HCT116 (cell line): ENCODE data around the gene ANO6. TPM values are rescaled to one million over a fixed set of nuclear protein-coding genes. Genes with fewer than 3 reads are reported as not detected.

Experiments
- ATAC-seq: fragments of 200-7000 bp; cut with Tn5 transposase; 2 replicates; pipeline ENCODE4 v1.9.1; 2020; ENCODE audit warnings: mild to moderate bottlenecking, moderate library complexity
- BruUV-seq: library from RNA; stranded (reverse); fragments of 400-500 nt; replicated peaks from 2 replicates; lab custom pipeline; 2021; lab: Mats Ljungman, UMichigan
- CTCF ChIA-PET: fragments of 300-600 bp; sonication (Branson Sonifier 250); formaldehyde crosslinking; loops from one replicate; lab custom pipeline; 2021; ENCODE audit warnings: antibody characterized with exemption; lab: Charles Lee
- POLR2A ChIA-PET: fragments of 300-600, 350-600 bp; sonication (Branson Sonifier 250); formaldehyde crosslinking; loops from one replicate; lab custom pipeline; 2021; ENCODE audit warnings: antibody characterized with exemption; lab: Charles Lee
- RAD21 ChIA-PET, 2 experiments: fragments of 300-600 bp; sonication (Branson Sonifier 250); formaldehyde crosslinking; loops; one replicate each; lab custom pipeline; 2023; ENCODE audit warnings: low total read pairs in 2 of 2; ENCODE audit not compliant: uncharacterized antibody in 2 of 2, unreplicated experiment in 2 of 2, low non-redundant PET in 1 of 2; lab: Charles Lee
- DNase-seq: peaks from one replicate; pipeline ENCODE4 v3.0.0-alpha.2; 2010; ENCODE audit warnings: low read depth, low spot score
- H2AFZ ChIP-seq: fragments of 200-600 bp; shearing (Covaris generic), sonication (generic); 2 replicates; pipeline ENCODE4 v1.6.1; 2017; ENCODE audit warnings: low read depth, mixed run types, mixed read lengths, antibody characterized with exemption, low read length; ENCODE audit not compliant: poor library complexity, severe bottlenecking
- H3K27ac ChIP-seq: 2 replicates; pipeline ENCODE4 v1.5.1; 2012; ENCODE audit warnings: low read depth, low read length
- H3K27me3 ChIP-seq: fragments of 200-600 bp; sonication (generic); 2 replicates; pipeline ENCODE4 v1.6.1; 2016; ENCODE audit warnings: mixed run types, low read length, mixed read lengths; ENCODE audit not compliant: insufficient read depth
- H3K36me3 ChIP-seq, 2 experiments: fragments of 200-500 bp in 1 of 2; fragments of 200-600 bp in 1 of 2; sonication (Bioruptor generic) in 1 of 2; sonication (generic) in 1 of 2; 2 replicates each; pipeline versions ENCODE4 v1.5.1 to v1.6.1; 2014 to 2016; ENCODE audit warnings: low read length in 2 of 2, inconsistent platforms in 1 of 2, mixed read lengths in 1 of 2, mixed run types in 1 of 2; ENCODE audit not compliant: insufficient read depth in 2 of 2, control insufficient read depth in 1 of 2
- H3K4me1 ChIP-seq, 2 experiments: fragments of 200-600 bp in 1 of 2; sonication (generic) in 1 of 2; 2 replicates each; pipeline versions ENCODE4 v1.5.1 to v1.6.1; 2012 to 2017; ENCODE audit warnings: low read length in 2 of 2, inconsistent platforms in 1 of 2, mild to moderate bottlenecking in 1 of 2, mixed read lengths in 1 of 2, mixed run types in 1 of 2, moderate library complexity in 1 of 2; ENCODE audit not compliant: insufficient read depth in 2 of 2, control insufficient read depth in 1 of 2
- H3K4me2 ChIP-seq: fragments of 200-600 bp; sonication (generic); 2 replicates; pipeline ENCODE4 v1.6.1; 2017; ENCODE audit warnings: mixed run types, low read length, mixed read lengths
- H3K4me3 ChIP-seq, 2 experiments: fragments of 200-600 bp in 1 of 2; sonication (generic) in 1 of 2; replicated peaks in 1 of 2; 2 replicates each; pipeline ENCODE4 v1.5.1; 2011 to 2016; ENCODE audit warnings: low read length in 2 of 2, control low read depth in 1 of 2, low read depth in 1 of 2, mild to moderate bottlenecking in 1 of 2, mixed read lengths in 1 of 2, mixed run types in 1 of 2
- H3K79me2 ChIP-seq: fragments of 200-600 bp; sonication (generic); 2 replicates; pipeline ENCODE4 v1.6.1; 2017; ENCODE audit warnings: mild to moderate bottlenecking, mixed run types, low read length, moderate library complexity, mixed read lengths; ENCODE audit not compliant: insufficient read depth
- H3K9ac ChIP-seq: fragments of 200-600 bp; sonication (generic); 2 replicates; pipeline ENCODE4 v1.6.1; 2016; ENCODE audit warnings: low read length, mixed read lengths
- H3K9me2 ChIP-seq: fragments of 200-600 bp; sonication (generic), shearing (Covaris generic); 2 replicates; pipeline ENCODE4 v1.6.1; 2017; ENCODE audit warnings: mixed run types, mild to moderate bottlenecking, moderate library complexity; ENCODE audit not compliant: insufficient read depth
- H3K9me3 ChIP-seq, 2 experiments: fragments of 200-500 bp in 1 of 2; fragments of 200-600 bp in 1 of 2; sonication (Bioruptor generic) in 1 of 2; sonication (generic) in 1 of 2; 2 replicates each; pipeline ENCODE4 v1.6.1; 2014 to 2017; ENCODE audit warnings: low read length in 2 of 2, mixed read lengths in 2 of 2, inconsistent platforms in 1 of 2, low read depth in 1 of 2, mild to moderate bottlenecking in 1 of 2, mixed run types in 1 of 2, moderate library complexity in 1 of 2; ENCODE audit not compliant: control insufficient read depth in 1 of 2, insufficient read depth in 1 of 2
- H4K20me1 ChIP-seq: fragments of 200-600 bp; sonication (generic), shearing (Covaris generic); 2 replicates; pipeline ENCODE4 v1.6.1; 2017; ENCODE audit warnings: mixed run types, mild to moderate bottlenecking, moderate library complexity; ENCODE audit not compliant: insufficient read depth
- CBX3 ChIP-seq: IDR thresholded peaks from 2 replicates; pipeline ENCODE4 v1.6.1; 2012; ENCODE audit warnings: low read depth
- CEBPB ChIP-seq: IDR thresholded peaks from 2 replicates; pipeline ENCODE4 v1.6.1; 2012; ENCODE audit warnings: low read depth
- EGR1 ChIP-seq: IDR thresholded peaks from 2 replicates; pipeline ENCODE4 v1.6.1; 2012; ENCODE audit warnings: low read depth
- ELF1 ChIP-seq: IDR thresholded peaks from 2 replicates; pipeline ENCODE4 v1.6.1; 2012; ENCODE audit warnings: low read depth, borderline replicate concordance
- FOSL1 ChIP-seq: IDR thresholded peaks from 2 replicates; pipeline ENCODE4 v1.6.1; 2012; ENCODE audit warnings: low read depth
- JUND ChIP-seq: IDR thresholded peaks from 2 replicates; pipeline ENCODE4 v1.6.1; 2012
- POLR2A ChIP-seq: IDR thresholded peaks from 2 replicates; pipeline ENCODE4 v1.7.0; 2011; ENCODE audit warnings: borderline replicate concordance; ENCODE audit not compliant: insufficient read depth, insufficient read length; ENCODE audit errors: extremely low read depth
- POLR2AphosphoS5 ChIP-seq: IDR thresholded peaks from 2 replicates; pipeline ENCODE4 v1.6.1; 2011; ENCODE audit warnings: mild to moderate bottlenecking, low read depth, low read length, moderate library complexity
- RAD21 ChIP-seq: IDR thresholded peaks from 2 replicates; pipeline ENCODE4 v1.6.1; 2012; ENCODE audit warnings: low read depth, mild to moderate bottlenecking
- SIN3A ChIP-seq: IDR thresholded peaks from 2 replicates; pipeline ENCODE4 v1.6.1; 2012; ENCODE audit warnings: low read depth
- SP1 ChIP-seq: IDR thresholded peaks from 2 replicates; pipeline ENCODE4 v1.6.1; 2012; ENCODE audit warnings: low read depth
- SRF ChIP-seq: IDR thresholded peaks from 2 replicates; pipeline ENCODE4 v1.6.1; 2012; ENCODE audit warnings: low read depth
- TCF7L2 ChIP-seq: IDR thresholded peaks from 2 replicates; pipeline ENCODE4 v1.7.0; 2011; ENCODE audit warnings: borderline replicate concordance, inconsistent platforms; ENCODE audit not compliant: insufficient read depth, insufficient read length; ENCODE audit errors: extremely low read depth
- YY1 ChIP-seq: IDR thresholded peaks from 2 replicates; pipeline ENCODE4 v1.6.1; 2011; ENCODE audit warnings: low read length, low read depth, moderate library complexity, mild to moderate bottlenecking; ENCODE audit not compliant: insufficient replicate concordance; ENCODE audit errors: extremely low read depth
- intact Hi-C: fragments of 100-400 bp; cut with micrococcal nuclease; formaldehyde crosslinking; loops from 2 replicates; pipeline ENCODE4 v1.10.0; 2022
- total RNA-seq: library from RNA; stranded (reverse); gene quantifications from one replicate; pipeline ENCODE4 v1.2.1, GENCODE V29; 2021; ENCODE audit not compliant: unreplicated experiment
- TF ChIP-seq, protein P1 (sequence below): IDR thresholded peaks from 2 replicates; pipeline ENCODE4 v1.6.1; 2012
- TF ChIP-seq, protein P2 (sequence below), 3 experiments: fragments of 200-600 bp in 1 of 3; sonication (generic) in 1 of 3; IDR thresholded peaks in 2 of 3; conservative IDR thresholded peaks in 1 of 3; 2 replicates each; pipeline ENCODE4 v1.5.1; 2012 to 2017; ENCODE audit warnings: low read depth in 2 of 3, low read length in 2 of 3, antibody characterized with exemption in 1 of 3, borderline replicate concordance in 1 of 3, control low read depth in 1 of 3, mild to moderate bottlenecking in 1 of 3, mixed read lengths in 1 of 3, mixed run types in 1 of 3, moderate library complexity in 1 of 3; ENCODE audit not compliant: insufficient read depth in 1 of 3
- TF ChIP-seq, protein P3 (sequence below): IDR thresholded peaks from 2 replicates; pipeline ENCODE4 v1.6.1; 2011; ENCODE audit warnings: mild to moderate bottlenecking, low read length, moderate library complexity; ENCODE audit not compliant: insufficient replicate concordance; ENCODE audit errors: extremely low read depth
- TF ChIP-seq, protein P4 (sequence below): IDR thresholded peaks from 2 replicates; pipeline ENCODE4 v1.6.1; 2012
- TF ChIP-seq, protein P5 (sequence below): IDR thresholded peaks from 2 replicates; pipeline ENCODE4 v1.6.1; 2012; ENCODE audit warnings: low read depth

Gene ANO6
- total RNA-seq, 1 experiment from 2014 or later, result 36.7 TPM

DNA sequence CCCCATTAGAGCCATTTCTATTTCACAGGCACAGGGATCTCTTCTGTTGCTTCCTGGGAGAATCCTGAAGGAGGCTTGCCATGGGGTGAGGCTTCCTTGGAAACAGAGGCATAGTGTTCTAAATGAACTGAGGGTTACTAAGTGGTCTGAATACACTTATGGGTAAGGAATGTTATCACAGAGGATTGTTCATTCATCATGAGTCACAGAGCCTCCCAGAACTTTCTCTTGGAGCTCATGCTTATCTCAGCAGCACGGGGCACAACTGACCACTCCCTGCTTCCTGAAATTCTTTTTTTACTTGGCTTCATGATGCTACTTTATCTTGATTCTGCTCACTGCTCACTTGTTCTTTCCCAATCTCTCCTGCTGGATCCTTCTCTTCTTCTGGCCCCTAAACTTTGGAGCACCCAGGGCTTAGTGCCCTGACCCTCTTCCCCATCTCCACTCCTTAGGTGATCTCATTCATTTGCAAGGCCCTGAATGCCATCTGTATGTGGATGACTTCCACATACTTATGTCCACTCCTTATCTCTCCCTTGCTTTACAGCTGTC lies 57.9 kb downstream of the ANO6 start:
- no peaks in the 10 kb centered on the region for H3K27me3 ChIP-seq
- ChIA-PET RAD21 (no interaction called here), POLR2A (interaction anchor here (0.9 kb wide), 1 partner anchor 58 kb away, joined by 3 read pairs; no protein-coding TSS in a partner anchor), CTCF (no interaction called here)
- H3K9ac ChIP-seq, result peak overlapping the region; percentile 37
- ATAC-seq (peak; percentile 84), DNase-seq (peak; percentile 90)
- H3K9me3 ChIP-seq, result no peaks in the 10 kb centered on the region
- no peak overlapping the region for H2AFZ ChIP-seq
- no TSS peak for BruUV-seq
- no peaks in the 10 kb centered on the region for H3K9me2 ChIP-seq
- H3K36me3 ChIP-seq, result no peaks in the 10 kb centered on the region
- no peaks in the 10 kb centered on the region; the same call in 1 of the 2 replicates for H4K20me1 ChIP-seq
- peaks cover 28% of the 10 kb centered on the region for H3K79me2 ChIP-seq
- peak overlapping the region; percentile 59 for H3K4me2 ChIP-seq
- H3K4me1 ChIP-seq, result peaks cover 27 to 39% of the 10 kb centered on the region in 2 experiments
- H3K4me3 ChIP-seq, result peak overlapping the region in 1 of 2 experiments; percentile 6; a peak in 1 of 4 replicates
- intact Hi-C loops, result loop anchor here (10.0 kb wide), 1 partner anchor 451 kb away; the partner anchor contains the start of gene ARID2
- peak overlapping the region; percentile 50; the same call in 1 of the 2 replicates for H3K27ac ChIP-seq
- TF ChIP-seq SP1 (peak; percentile 73), POLR2AphosphoS5 (no peak; the same call in 1 of the 2 replicates), POLR2A (no peak), CEBPB (peak; percentile 40; the same call in 1 of the 2 replicates), CBX3 (peak; percentile 64; the same call in 1 of the 2 replicates), SRF (peak; percentile 50; the same call in 1 of the 2 replicates), EGR1 (no peak), YY1 (no peak), RAD21 (peak; percentile 24; the same call in 1 of the 2 replicates), ELF1 (no peak), TCF7L2 (no peak), FOSL1 (peak; percentile 84), JUND (peak; percentile 68), SIN3A (no peak)
- TF ChIP-seq, protein P1, sequence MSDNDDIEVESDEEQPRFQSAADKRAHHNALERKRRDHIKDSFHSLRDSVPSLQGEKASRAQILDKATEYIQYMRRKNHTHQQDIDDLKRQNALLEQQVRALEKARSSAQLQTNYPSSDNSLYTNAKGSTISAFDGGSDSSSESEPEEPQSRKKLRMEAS, result peak; percentile 68
- TF ChIP-seq, protein P2, sequence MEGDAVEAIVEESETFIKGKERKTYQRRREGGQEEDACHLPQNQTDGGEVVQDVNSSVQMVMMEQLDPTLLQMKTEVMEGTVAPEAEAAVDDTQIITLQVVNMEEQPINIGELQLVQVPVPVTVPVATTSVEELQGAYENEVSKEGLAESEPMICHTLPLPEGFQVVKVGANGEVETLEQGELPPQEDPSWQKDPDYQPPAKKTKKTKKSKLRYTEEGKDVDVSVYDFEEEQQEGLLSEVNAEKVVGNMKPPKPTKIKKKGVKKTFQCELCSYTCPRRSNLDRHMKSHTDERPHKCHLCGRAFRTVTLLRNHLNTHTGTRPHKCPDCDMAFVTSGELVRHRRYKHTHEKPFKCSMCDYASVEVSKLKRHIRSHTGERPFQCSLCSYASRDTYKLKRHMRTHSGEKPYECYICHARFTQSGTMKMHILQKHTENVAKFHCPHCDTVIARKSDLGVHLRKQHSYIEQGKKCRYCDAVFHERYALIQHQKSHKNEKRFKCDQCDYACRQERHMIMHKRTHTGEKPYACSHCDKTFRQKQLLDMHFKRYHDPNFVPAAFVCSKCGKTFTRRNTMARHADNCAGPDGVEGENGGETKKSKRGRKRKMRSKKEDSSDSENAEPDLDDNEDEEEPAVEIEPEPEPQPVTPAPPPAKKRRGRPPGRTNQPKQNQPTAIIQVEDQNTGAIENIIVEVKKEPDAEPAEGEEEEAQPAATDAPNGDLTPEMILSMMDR (IDR thresholded peaks at IDR 0.05 in 2 of 3, conservative IDR thresholded peaks at IDR 0.05 in 1 of 3; ENCODE audit: borderline replicate concordance in 1 of 3, insufficient read depth in 1 of 3, low read depth in 2 of 3, low read length in 2 of 3), result no peak
- TF ChIP-seq, protein P3, sequence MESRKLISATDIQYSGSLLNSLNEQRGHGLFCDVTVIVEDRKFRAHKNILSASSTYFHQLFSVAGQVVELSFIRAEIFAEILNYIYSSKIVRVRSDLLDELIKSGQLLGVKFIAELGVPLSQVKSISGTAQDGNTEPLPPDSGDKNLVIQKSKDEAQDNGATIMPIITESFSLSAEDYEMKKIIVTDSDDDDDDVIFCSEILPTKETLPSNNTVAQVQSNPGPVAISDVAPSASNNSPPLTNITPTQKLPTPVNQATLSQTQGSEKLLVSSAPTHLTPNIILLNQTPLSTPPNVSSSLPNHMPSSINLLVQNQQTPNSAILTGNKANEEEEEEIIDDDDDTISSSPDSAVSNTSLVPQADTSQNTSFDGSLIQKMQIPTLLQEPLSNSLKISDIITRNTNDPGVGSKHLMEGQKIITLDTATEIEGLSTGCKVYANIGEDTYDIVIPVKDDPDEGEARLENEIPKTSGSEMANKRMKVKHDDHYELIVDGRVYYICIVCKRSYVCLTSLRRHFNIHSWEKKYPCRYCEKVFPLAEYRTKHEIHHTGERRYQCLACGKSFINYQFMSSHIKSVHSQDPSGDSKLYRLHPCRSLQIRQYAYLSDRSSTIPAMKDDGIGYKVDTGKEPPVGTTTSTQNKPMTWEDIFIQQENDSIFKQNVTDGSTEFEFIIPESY, result no peak
- TF ChIP-seq, protein P4, sequence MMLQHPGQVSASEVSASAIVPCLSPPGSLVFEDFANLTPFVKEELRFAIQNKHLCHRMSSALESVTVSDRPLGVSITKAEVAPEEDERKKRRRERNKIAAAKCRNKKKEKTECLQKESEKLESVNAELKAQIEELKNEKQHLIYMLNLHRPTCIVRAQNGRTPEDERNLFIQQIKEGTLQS, result no peak
- TF ChIP-seq, protein P5, sequence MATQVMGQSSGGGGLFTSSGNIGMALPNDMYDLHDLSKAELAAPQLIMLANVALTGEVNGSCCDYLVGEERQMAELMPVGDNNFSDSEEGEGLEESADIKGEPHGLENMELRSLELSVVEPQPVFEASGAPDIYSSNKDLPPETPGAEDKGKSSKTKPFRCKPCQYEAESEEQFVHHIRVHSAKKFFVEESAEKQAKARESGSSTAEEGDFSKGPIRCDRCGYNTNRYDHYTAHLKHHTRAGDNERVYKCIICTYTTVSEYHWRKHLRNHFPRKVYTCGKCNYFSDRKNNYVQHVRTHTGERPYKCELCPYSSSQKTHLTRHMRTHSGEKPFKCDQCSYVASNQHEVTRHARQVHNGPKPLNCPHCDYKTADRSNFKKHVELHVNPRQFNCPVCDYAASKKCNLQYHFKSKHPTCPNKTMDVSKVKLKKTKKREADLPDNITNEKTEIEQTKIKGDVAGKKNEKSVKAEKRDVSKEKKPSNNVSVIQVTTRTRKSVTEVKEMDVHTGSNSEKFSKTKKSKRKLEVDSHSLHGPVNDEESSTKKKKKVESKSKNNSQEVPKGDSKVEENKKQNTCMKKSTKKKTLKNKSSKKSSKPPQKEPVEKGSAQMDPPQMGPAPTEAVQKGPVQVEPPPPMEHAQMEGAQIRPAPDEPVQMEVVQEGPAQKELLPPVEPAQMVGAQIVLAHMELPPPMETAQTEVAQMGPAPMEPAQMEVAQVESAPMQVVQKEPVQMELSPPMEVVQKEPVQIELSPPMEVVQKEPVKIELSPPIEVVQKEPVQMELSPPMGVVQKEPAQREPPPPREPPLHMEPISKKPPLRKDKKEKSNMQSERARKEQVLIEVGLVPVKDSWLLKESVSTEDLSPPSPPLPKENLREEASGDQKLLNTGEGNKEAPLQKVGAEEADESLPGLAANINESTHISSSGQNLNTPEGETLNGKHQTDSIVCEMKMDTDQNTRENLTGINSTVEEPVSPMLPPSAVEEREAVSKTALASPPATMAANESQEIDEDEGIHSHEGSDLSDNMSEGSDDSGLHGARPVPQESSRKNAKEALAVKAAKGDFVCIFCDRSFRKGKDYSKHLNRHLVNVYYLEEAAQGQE, result no peak
